Activated naive CD8-positive, alpha-beta T cell treated with anti-CD3 and anti-CD28 coated beads for 36 hours (primary cell): ENCODE results near the gene STK32A. TPM values are rescaled to one million over a fixed set of nuclear protein-coding genes. Genes with fewer than 3 reads are reported as not detected.

Source experiments
- DNase-seq: peaks from one replicate; pipeline ENCODE4 v3.0.0; 2021
- H3K27ac Mint-ChIP-seq: one replicate; pipeline ENCODE4 v1.8.0; 2022; ENCODE audit warnings: mild to moderate bottlenecking, moderate library complexity, mixed read lengths
- H3K27me3 Mint-ChIP-seq: one replicate; pipeline ENCODE4 v1.8.0; 2022; ENCODE audit warnings: mild to moderate bottlenecking, mixed read lengths
- H3K36me3 Mint-ChIP-seq: one replicate; pipeline ENCODE4 v1.8.0; 2021; ENCODE audit warnings: mild to moderate bottlenecking, mixed read lengths
- H3K4me1 Mint-ChIP-seq: one replicate; pipeline ENCODE4 v1.8.0; 2021; ENCODE audit warnings: mixed read lengths
- H3K4me3 Mint-ChIP-seq: one replicate; pipeline ENCODE4 v1.8.0; 2022; ENCODE audit warnings: mild to moderate bottlenecking, moderate library complexity, mixed read lengths
- H3K9me3 Mint-ChIP-seq: one replicate; pipeline ENCODE4 v1.8.0; 2022; ENCODE audit warnings: mixed read lengths
- total RNA-seq, 2 experiments: library from RNA; stranded (reverse); gene quantifications; one replicate each; pipeline ENCODE4 v1.2.3, GENCODE V29; 2021

STK32A gene
- total RNA-seq, 2 experiments from 2014 or later: not detected

DNA sequence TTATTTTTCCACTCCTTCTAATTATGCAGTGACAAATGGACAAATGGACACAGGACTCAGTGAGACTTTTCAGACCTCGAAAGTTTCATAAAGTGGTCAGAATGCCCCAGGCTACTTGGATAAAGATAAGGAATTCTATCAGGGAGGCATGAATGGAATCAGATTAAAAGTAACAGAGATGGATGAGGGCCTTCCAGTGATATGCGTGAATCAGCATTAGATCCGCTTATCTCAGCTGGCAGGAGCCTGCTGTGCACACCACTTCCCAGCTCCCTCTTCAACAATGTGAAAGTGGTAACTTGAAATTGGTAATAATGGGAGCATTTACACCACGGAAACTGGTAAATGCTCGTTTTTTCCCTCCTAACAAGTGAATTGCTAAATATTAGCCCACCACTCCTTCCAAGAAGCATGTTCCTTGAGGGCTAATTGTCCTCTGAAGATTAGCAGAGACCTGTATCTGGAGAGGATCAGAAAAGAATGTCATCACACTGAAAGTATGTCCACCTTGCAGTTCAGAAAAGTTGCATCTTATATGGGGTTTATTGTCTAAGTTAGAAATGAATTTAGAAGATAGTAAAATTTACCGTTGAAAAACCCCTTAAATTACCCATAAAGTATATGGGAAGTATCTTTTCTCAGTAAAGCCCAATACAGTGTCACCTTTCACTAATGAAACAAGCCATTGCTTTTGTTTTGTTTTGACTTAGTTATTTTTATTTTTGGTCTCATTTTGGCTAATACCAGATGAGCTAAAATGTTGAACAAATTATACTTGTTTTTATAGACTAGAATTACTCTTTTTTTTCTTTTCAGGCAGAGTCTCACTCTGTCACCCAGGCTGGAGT is 149.7 kb downstream of the STK32A start:
- Mint-ChIP-seq H3K4me3 (no peak overlapping the region), H3K27ac (no peak overlapping the region), H3K27me3 (peaks cover 6% of the 10 kb centered on the region), H3K4me1 (no peaks in the 10 kb centered on the region), H3K36me3 (no peaks in the 10 kb centered on the region), H3K9me3 (no peaks in the 10 kb centered on the region)
- DNase-seq: no peak

- H3K4me3 Mint-ChIP-seq: no peak overlapping the region
- H3K9me3 Mint-ChIP-seq: no peaks in the 10 kb centered on the region
- H3K27ac Mint-ChIP-seq: no peak overlapping the region
- DNase-seq: no peak
- no peaks in the 10 kb centered on the region for H3K36me3 Mint-ChIP-seq
- H3K4me1 Mint-ChIP-seq: no peaks in the 10 kb centered on the region
- peaks cover 3% of the 10 kb centered on the region for H3K27me3 Mint-ChIP-seq
Measured at GRCh38 chr5:147387109-147387508, 152.3 kb downstream of the STK32A start.

DNA sequence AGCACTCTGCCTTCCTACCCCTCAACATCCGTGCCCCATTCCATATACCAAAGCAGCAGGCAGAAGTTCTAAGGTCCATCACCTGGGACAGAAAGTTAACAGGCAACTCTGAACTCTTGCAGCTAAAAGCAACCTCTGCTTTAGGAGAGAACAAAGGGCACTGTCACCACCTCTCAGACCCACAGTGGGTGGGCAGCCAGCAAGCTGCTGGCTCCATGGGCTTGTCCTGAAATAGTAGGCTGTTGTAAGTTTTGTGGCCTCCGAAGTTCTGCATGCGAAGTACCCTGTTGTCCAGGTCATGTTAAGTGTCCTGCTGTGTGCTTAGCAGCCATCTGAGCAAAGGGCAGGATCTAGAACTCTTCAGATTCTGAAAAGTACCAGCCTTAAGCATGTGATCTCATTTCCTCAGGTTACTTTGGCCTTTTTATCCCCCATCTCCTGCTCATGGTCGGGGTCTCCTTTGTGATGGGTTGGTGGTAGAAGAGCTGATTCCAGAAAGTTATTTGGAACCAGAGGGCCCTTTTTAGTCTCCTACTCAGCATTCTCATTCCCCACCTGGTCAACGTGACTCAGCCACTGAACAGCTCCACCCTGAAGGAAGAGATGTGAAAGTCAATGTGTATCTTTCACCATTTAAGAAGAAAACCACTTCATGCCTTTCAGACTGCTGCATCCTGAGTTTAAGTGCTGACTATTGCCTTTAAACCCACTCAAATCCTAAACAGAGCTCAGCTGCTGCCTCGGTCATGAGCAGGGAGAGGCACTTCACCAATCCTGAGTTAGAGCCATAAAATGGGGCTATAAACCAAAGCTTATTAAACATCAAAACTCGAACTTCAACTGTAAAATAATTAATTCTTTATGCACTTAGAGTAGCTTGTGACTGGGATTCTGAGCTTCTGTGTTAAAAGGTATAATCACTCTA is 153.6 kb downstream of the STK32A start:
- no peaks in the 10 kb centered on the region for H3K4me1 Mint-ChIP-seq
- no peaks in the 10 kb centered on the region for H3K36me3 Mint-ChIP-seq
- H3K9me3 Mint-ChIP-seq: no peaks in the 10 kb centered on the region
- H3K27ac Mint-ChIP-seq: no peak overlapping the region
- DNase-seq: no peak
- H3K4me3 Mint-ChIP-seq: no peak overlapping the region
- H3K27me3 Mint-ChIP-seq: peaks cover 3% of the 10 kb centered on the region

- no peak overlapping the region for H3K27ac Mint-ChIP-seq
- H3K9me3 Mint-ChIP-seq: no peaks in the 10 kb centered on the region
Measured at GRCh38 chr5:147390654-147391225, 155.9 kb downstream of the STK32A start.

GRCh38 chr5:147391781-147392180 is 157.0 kb downstream of the STK32A start:
- H3K4me1 Mint-ChIP-seq: no peaks in the 10 kb centered on the region
- H3K27ac Mint-ChIP-seq: no peak overlapping the region
- no peak for DNase-seq
- H3K36me3 Mint-ChIP-seq: no peaks in the 10 kb centered on the region
- H3K4me3 Mint-ChIP-seq: no peak overlapping the region
- no peaks in the 10 kb centered on the region for H3K9me3 Mint-ChIP-seq
- H3K27me3 Mint-ChIP-seq: peaks cover 2% of the 10 kb centered on the region

More at GRCh38 chr5:147390654-147391225, 155.9 kb downstream of the STK32A start:
- no peak overlapping the region for H3K4me3 Mint-ChIP-seq
- DNase-seq: no peak
- no peaks in the 10 kb centered on the region for H3K4me1 Mint-ChIP-seq
- H3K36me3 Mint-ChIP-seq: no peaks in the 10 kb centered on the region
- H3K27me3 Mint-ChIP-seq: peaks cover 4% of the 10 kb centered on the region

- H3K4me3 Mint-ChIP-seq: no peak overlapping the region
- peaks cover 2% of the 10 kb centered on the region for H3K27me3 Mint-ChIP-seq
- no peak overlapping the region for H3K27ac Mint-ChIP-seq
- no peak for DNase-seq
- H3K4me1 Mint-ChIP-seq: no peaks in the 10 kb centered on the region
- H3K36me3 Mint-ChIP-seq: no peaks in the 10 kb centered on the region
- H3K9me3 Mint-ChIP-seq: no peaks in the 10 kb centered on the region
Measured at GRCh38 chr5:147393874-147394672, 159.2 kb downstream of the STK32A start.

- Mint-ChIP-seq H3K4me1 (no peaks in the 10 kb centered on the region), H3K36me3 (no peaks in the 10 kb centered on the region), H3K27me3 (peaks cover 2% of the 10 kb centered on the region), H3K9me3 (no peaks in the 10 kb centered on the region), H3K4me3 (no peak overlapping the region), H3K27ac (no peak overlapping the region)
- no peak for DNase-seq
Measured at GRCh38 chr5:147396070-147396823, 161.4 kb downstream of the STK32A start.

DNA sequence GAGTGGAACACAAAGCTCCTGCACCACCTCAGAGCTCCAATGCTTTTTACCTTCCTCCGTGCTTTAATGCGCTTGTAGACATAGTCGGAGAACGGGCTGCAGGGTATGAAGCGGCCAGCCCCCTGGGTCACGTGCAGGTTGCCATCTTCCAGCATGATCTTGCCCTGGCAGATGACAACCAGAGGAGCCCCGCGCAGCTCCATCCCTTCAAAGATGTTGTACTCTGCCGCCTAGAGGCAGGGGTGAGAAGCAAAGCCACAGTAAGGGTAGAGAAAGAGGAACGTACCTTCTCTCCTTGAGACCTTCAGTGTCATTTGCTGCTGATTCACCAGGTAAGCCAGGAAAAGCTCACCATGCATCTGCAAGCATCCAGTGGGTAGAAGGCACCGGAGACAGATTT is 162.8 kb downstream of the STK32A start:
- no peaks in the 10 kb centered on the region for H3K9me3 Mint-ChIP-seq
- no peak for DNase-seq
- no peaks in the 10 kb centered on the region for H3K4me1 Mint-ChIP-seq
- H3K27ac Mint-ChIP-seq: no peak overlapping the region
- no peaks in the 10 kb centered on the region for H3K36me3 Mint-ChIP-seq
- peaks cover 2% of the 10 kb centered on the region for H3K27me3 Mint-ChIP-seq
- no peak overlapping the region for H3K4me3 Mint-ChIP-seq

DNA sequence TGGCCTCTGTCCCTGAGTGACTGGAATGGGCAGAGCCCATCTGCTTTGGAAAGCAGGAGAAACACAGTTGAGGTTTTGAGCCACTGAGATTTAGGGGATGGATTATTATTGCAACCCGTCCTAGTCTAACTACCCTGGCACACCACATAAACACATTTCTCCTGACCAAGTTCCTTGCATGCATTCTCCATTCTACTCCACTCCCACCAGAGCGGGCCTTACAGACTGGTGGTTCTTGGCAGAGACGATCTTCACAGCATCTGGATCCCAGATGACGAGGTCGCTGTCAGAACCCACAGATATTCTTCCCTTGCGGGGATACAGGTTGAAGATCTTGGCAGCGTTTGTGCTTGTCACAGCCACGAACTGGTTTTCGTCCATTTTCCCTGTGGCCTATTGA is 164.0 kb downstream of the STK32A start:
- Mint-ChIP-seq H3K9me3 (no peaks in the 10 kb centered on the region), H3K27me3 (no peaks in the 10 kb centered on the region), H3K27ac (no peak overlapping the region), H3K4me1 (no peaks in the 10 kb centered on the region), H3K36me3 (no peaks in the 10 kb centered on the region), H3K4me3 (no peak overlapping the region)
- no peak for DNase-seq

GRCh38 chr5:147400126-147400809 is 165.4 kb downstream of the STK32A start:
- Mint-ChIP-seq H3K4me1 (no peaks in the 10 kb centered on the region), H3K36me3 (no peaks in the 10 kb centered on the region), H3K27me3 (no peaks in the 10 kb centered on the region), H3K27ac (no peak overlapping the region), H3K9me3 (no peaks in the 10 kb centered on the region), H3K4me3 (no peak overlapping the region)
- no peak for DNase-seq

DNA sequence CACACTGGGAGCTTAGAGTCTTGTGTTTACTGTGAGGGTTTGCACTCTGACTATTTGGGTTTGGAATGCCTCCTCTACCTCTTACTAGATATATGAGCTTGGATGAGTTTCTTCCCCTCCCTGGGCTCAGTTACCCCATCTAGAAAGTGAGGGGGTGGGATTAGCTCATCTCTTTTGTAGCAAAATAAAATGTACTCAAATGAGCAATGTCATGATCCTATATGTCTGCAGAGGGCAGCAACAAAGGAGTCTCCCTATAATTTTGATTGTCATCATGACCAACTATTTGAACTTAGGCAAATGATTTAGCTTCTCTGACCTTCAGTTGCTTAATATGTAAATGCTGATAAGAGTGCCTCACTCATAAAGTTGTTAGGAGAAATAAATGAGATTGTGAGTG is 166.1 kb downstream of the STK32A start:
- Mint-ChIP-seq H3K36me3 (no peaks in the 10 kb centered on the region), H3K27me3 (no peaks in the 10 kb centered on the region), H3K4me3 (no peak overlapping the region)

DNA sequence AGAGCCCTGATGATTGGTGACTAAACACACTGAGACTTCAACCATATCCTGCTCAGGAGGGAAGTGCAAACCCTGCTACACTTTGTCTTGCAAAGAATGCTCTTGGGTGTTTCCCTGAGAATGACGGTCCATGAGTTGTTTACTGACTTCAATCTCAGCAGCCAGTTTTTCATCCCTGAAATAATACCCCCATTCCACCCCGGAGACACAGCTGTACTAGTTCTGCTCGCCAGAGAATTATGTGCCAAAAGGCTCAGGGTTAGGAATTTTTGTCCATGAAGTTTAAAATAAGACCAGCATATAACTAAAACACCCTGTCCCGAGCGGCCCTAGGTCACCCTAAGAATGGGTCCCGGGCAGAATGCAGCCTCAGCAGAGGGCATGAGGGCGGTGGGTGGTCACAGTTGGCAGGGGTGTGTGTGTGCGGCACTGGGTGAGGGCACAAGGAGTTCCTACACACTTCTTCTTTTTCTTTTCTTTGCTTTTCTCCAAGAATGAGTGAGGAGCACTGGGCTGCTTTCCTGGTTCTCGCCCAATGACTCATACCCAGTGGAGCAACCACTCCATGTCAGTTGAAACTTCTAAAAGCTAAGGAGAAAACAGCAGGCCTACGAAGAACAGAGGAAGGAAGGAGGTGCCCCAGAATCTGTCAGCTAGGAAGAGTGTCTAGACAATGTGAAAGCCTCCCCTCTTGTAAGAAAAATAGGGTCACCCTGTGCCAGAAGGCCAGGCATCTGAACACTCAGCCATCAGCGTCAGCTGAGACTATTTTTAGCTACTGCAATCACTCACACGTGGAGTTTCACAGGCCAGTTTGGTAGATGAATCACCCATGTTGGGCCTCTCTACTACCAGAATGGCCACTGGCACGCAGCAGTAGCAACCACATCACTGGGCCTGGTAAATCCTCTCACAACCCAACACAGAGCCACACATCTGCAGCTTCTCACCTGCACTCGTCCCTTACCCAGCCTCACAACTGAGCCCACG is 169.1 kb downstream of the STK32A start:
- Mint-ChIP-seq H3K27ac (no peak overlapping the region), H3K36me3 (no peaks in the 10 kb centered on the region), H3K27me3 (no peaks in the 10 kb centered on the region), H3K4me1 (no peaks in the 10 kb centered on the region), H3K9me3 (no peaks in the 10 kb centered on the region), H3K4me3 (no peak overlapping the region)
- DNase-seq: no peak

More for the DNA sequence above, 166.1 kb downstream of the STK32A start:
- Mint-ChIP-seq H3K9me3 (no peaks in the 10 kb centered on the region), H3K4me1 (no peaks in the 10 kb centered on the region), H3K27ac (no peak overlapping the region)
- no peak for DNase-seq

- H3K36me3 Mint-ChIP-seq: no peaks in the 10 kb centered on the region
- no peaks in the 10 kb centered on the region for H3K4me1 Mint-ChIP-seq
- no peaks in the 10 kb centered on the region for H3K9me3 Mint-ChIP-seq
- no peaks in the 10 kb centered on the region for H3K27me3 Mint-ChIP-seq
- H3K27ac Mint-ChIP-seq: no peak overlapping the region
- DNase-seq: no peak
- H3K4me3 Mint-ChIP-seq: no peak overlapping the region
Measured at GRCh38 chr5:147404706-147405105, 169.9 kb downstream of the STK32A start.
